Spleen (tissue), 7 donors: Measurements from ENCODE around the gene S100A5.

ENCODE experiments used
- CTCF ChIP-seq, 11 experiments: fragments of 200-600 bp in 7 of 11; fragments of 450-650 bp in 4 of 11; sonication (generic) in 4 of 11; IDR thresholded peaks in 8 of 11; conservative IDR thresholded peaks in 3 of 11; 1 replicate in 7 of 11; 2 replicates in 4 of 11; pipeline versions ENCODE4 v1.4.0 to v1.8.0; 2016 to 2021; ENCODE audit warnings: antibody characterized with exemption in 11 of 11, inconsistent platforms in 4 of 11, mild to moderate bottlenecking in 1 of 11
- POLR2A ChIP-seq, 3 donors: fragments of 450-650 bp; IDR thresholded peaks; one replicate each; pipeline ENCODE4 v1.5.1; 2017; ENCODE audit warnings: antibody characterized with exemption in 3 of 3, mild to moderate bottlenecking in 1 of 3
- POLR2AphosphoS5 ChIP-seq, 3 donors: sonication (generic); formaldehyde crosslinking; IDR thresholded peaks; one replicate each; pipeline ENCODE4 v1.5.1; 2017; ENCODE audit warnings: antibody characterized with exemption in 3 of 3
- donor health status: DM: no; HTN: no; CAD: no; lungs with moderate emphysema.
- donor health status: DM: no; HTN: no; CAD: no.
- donor health status: DM: no; HTN: no; CAD: no.

- TF ChIP-seq CTCF (IDR thresholded peaks at IDR 0.05 in 8 of 11, conservative IDR thresholded peaks at IDR 0.05 in 3 of 11) = no peak
- peak; percentile 62 to 83 (median 75) for TF ChIP-seq POLR2AphosphoS5 (IDR thresholded peaks at IDR 0.05)
- no peak for TF ChIP-seq POLR2A (IDR thresholded peaks at IDR 0.05)
Observed at GRCh38 chr1:153506831-153507413, 33.8 kb downstream of the S100A5 start.
